HepG2 (cell line): ENCODE measurements around the gene FKBP8. TPM values are rescaled to one million over a fixed set of nuclear protein-coding genes. Genes with fewer than 3 reads are reported as not detected.

Experiments used
- ATF3 ChIP-seq: sonication (generic); formaldehyde crosslinking; IDR thresholded peaks from 2 replicates; pipeline ENCODE4 v1.4.0; 2020; ENCODE audit warnings: missing genetic modification reagents
- CEBPB ChIP-seq: IDR thresholded peaks from 2 replicates; pipeline ENCODE4 v1.6.1; 2011; ENCODE audit warnings: low read depth, low read length, improper control_type of control experiment, borderline replicate concordance
- CREB1 ChIP-seq, 2 experiments: fragments of 450-650 bp in 1 of 2; IDR thresholded peaks; 2 replicates each; pipeline ENCODE4 v1.6.1; 2016 to 2017; ENCODE audit warnings: control low read depth in 1 of 2, mild to moderate bottlenecking in 1 of 2, missing compliant biosample characterization in 1 of 2, missing genetic modification characterization in 1 of 2
- FOSL1 ChIP-seq: sonication (generic); formaldehyde crosslinking; IDR thresholded peaks from 2 replicates; pipeline ENCODE4 v1.9.0; 2021; ENCODE audit warnings: missing genetic modification reagents, borderline replicate concordance
- GPBP1L1 ChIP-seq: sonication (generic); formaldehyde crosslinking; IDR thresholded peaks from 2 replicates; pipeline ENCODE4 v1.5.0; 2020; ENCODE audit warnings: mild to moderate bottlenecking, missing genetic modification reagents
- HOXA7 ChIP-seq: sonication (generic); formaldehyde crosslinking; IDR thresholded peaks from 2 replicates; pipeline ENCODE4 v1.8.1; 2022; ENCODE audit warnings: mild to moderate bottlenecking, missing genetic modification reagents, moderate library complexity
- KDM5A ChIP-seq: fragments of 200-600 bp; sonication (generic); IDR thresholded peaks from 2 replicates; pipeline ENCODE4 v1.7.0; 2018; ENCODE audit warnings: antibody characterized with exemption, mild to moderate bottlenecking, low read length, borderline replicate concordance
- MLLT10 ChIP-seq: sonication (generic); formaldehyde crosslinking; IDR thresholded peaks from 2 replicates; pipeline ENCODE4 v1.4.0; 2020; ENCODE audit warnings: missing genetic modification reagents
- MXD4 ChIP-seq: IDR thresholded peaks from 2 replicates; pipeline ENCODE4 v1.6.1; 2016; ENCODE audit warnings: mild to moderate bottlenecking, missing biosample characterization, missing genetic modification reagents
- SALL2 ChIP-seq: sonication (generic); formaldehyde crosslinking; IDR thresholded peaks from 2 replicates; pipeline ENCODE4 v1.8.1; 2023; ENCODE audit warnings: mild to moderate bottlenecking, missing genetic modification reagents, inconsistent platforms
- THAP11 ChIP-seq: IDR thresholded peaks from 2 replicates; pipeline ENCODE4 v1.6.1; 2016; ENCODE audit warnings: missing biosample characterization, missing genetic modification reagents
- ZNF10 ChIP-seq: sonication (generic); formaldehyde crosslinking; IDR thresholded peaks from 2 replicates; pipeline ENCODE4 v1.4.0; 2020; ENCODE audit warnings: mild to moderate bottlenecking, low read depth, missing genetic modification reagents, borderline replicate concordance
- ZNF282 ChIP-seq: fragments of 450-650 bp; IDR thresholded peaks from 2 replicates; pipeline ENCODE4 v1.6.1; 2018; ENCODE audit not compliant: partially characterized antibody
- ZNF629 ChIP-seq: sonication (generic); formaldehyde crosslinking; conservative IDR thresholded peaks from 2 replicates; pipeline ENCODE4 v1.5.0; 2020; ENCODE audit warnings: missing genetic modification reagents
- ZNF7 ChIP-seq: IDR thresholded peaks from 2 replicates; pipeline ENCODE4 v1.6.1; 2016; ENCODE audit warnings: missing biosample characterization, missing genetic modification reagents
- ZNF746 ChIP-seq: sonication (generic); formaldehyde crosslinking; IDR thresholded peaks from 2 replicates; pipeline ENCODE4 v1.8.0; 2022; ENCODE audit warnings: mild to moderate bottlenecking, missing genetic modification reagents
- polyA plus RNA-seq, 8 experiments: library from polyadenylated mRNA; depleted of rRNA in 3 of 8; stranded (reverse) in 7 of 8; unstranded in 1 of 8; fragments of >200 nt; fragmentation: Illumina TruSeq in 4 of 8; extraction: Trizol in 4 of 8; gene quantifications; 2 replicates each; pipeline versions ENCODE4 v1.2.1 to v1.2.3, GENCODE V29; 2011 to 2016; ENCODE audit warnings: low read depth in 4 of 8, missing spikeins in 1 of 8, mixed read lengths in 1 of 8; ENCODE audit not compliant: insufficient read depth in 1 of 8
- total RNA-seq, 5 experiments: library from RNA; depleted of rRNA; stranded (reverse); fragments of >200 nt; fragmentation: Illumina TruSeq; extraction: Trizol; gene quantifications; 2 replicates each; pipeline ENCODE4 v1.2.3, GENCODE V29; 2016; ENCODE audit warnings: low read depth in 1 of 5
- TF ChIP-seq, protein P1 (sequence below): sonication (generic); formaldehyde crosslinking; IDR thresholded peaks from 2 replicates; pipeline ENCODE4 v1.9.0; 2021; ENCODE audit warnings: missing genetic modification reagents, borderline replicate concordance
- TF ChIP-seq, protein P2 (sequence below), 2 experiments: sonication (generic) in 1 of 2; formaldehyde crosslinking in 1 of 2; IDR thresholded peaks; 2 replicates each; pipeline versions ENCODE4 v1.4.0 to v1.6.1; 2018 to 2020; ENCODE audit warnings: missing genetic modification reagents in 2 of 2, borderline replicate concordance in 1 of 2, low read depth in 1 of 2, mild to moderate bottlenecking in 1 of 2, missing biosample characterization in 1 of 2
- TF ChIP-seq, protein P3 (sequence below): sonication (generic); formaldehyde crosslinking; IDR thresholded peaks from 2 replicates; pipeline ENCODE4 v1.4.0; 2020; ENCODE audit warnings: mild to moderate bottlenecking, missing genetic modification reagents

FKBP8 gene
- total and polyA plus RNA-seq, 2 of the 13 experiments (the other 11 are each of a cell fraction or from before 2014, with no cell fraction given), result 81.7 to 93.9 TPM

DNA sequence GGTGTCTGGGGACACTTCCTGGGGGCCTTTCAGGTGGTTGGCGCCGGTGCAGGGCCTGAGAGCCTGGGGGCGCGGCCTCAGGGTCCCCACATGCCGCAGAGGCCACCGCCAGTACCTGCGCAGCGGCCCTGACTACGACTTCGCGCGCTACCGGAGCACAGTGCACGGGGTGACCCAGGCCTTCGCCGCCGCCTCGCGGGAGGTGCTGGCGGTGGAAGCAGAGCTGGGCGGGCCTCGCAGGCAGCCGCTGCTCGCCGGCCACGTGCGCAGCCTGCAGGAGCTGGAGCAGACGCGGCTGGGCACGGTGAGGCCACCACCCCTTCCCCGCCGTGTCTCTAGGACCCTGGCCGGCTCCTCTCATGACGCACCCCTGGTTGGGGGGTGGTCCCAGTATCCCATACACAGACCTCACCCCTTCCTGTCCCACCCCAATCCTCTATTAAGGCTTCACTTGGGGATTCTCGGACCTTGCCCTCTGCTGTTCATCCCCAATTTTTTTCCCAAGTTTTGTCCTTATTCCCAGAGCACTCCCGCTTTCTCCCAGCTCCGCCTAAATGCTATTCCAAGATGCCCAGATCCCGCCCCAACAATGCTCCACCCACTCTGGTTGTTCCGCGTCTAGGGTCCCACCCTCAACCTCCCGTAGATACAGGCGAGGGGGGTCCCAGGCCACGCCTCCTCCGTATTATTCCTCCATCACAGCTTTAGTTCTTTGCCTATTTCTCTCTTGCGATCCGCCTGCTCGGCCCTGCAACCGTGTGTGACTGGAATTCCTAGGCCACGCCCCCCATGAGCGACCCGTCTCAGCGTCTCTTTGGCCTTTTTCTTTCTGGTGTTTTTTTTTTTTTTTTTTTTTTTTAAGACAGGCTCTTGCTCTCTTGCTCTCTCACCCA is 46.3 kb upstream of the FKBP8 start (continued):
- TF ChIP-seq, protein P1, sequence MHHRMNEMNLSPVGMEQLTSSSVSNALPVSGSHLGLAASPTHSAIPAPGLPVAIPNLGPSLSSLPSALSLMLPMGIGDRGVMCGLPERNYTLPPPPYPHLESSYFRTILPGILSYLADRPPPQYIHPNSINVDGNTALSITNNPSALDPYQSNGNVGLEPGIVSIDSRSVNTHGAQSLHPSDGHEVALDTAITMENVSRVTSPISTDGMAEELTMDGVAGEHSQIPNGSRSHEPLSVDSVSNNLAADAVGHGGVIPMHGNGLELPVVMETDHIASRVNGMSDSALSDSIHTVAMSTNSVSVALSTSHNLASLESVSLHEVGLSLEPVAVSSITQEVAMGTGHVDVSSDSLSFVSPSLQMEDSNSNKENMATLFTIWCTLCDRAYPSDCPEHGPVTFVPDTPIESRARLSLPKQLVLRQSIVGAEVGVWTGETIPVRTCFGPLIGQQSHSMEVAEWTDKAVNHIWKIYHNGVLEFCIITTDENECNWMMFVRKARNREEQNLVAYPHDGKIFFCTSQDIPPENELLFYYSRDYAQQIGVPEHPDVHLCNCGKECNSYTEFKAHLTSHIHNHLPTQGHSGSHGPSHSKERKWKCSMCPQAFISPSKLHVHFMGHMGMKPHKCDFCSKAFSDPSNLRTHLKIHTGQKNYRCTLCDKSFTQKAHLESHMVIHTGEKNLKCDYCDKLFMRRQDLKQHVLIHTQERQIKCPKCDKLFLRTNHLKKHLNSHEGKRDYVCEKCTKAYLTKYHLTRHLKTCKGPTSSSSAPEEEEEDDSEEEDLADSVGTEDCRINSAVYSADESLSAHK (CRISPR knock-in tag), result no peak
- TF ChIP-seq ATF3 (CRISPR knock-in tag) (0 out of 2 replicates have a peak, but pooled peaks have one; percentile 17), CEBPB (no peak), CREB1 (IDR thresholded peaks at IDR 0.05) (no peak), CREB1 (CRISPR knock-in tag; IDR thresholded peaks at IDR 0.05) (no peak), ZNF7 (no peak), HOXA7 (CRISPR knock-in tag) (0 out of 2 replicates have a peak, but pooled peaks have one; percentile 77), ZNF746 (peak; percentile 52; the same call in 1 of the 2 replicates), MXD4 (CRISPR knock-in tag) (peak; percentile 94), THAP11 (CRISPR knock-in tag) (no peak; the same call in none of the 2 replicates), GPBP1L1 (CRISPR knock-in tag) (no peak), ZNF10 (CRISPR knock-in tag) (no peak), MLLT10 (no peak), FOSL1 (CRISPR knock-in tag) (peak; percentile 42; the same call in 1 of the 2 replicates), KDM5A (no peak), SALL2 (CRISPR knock-in tag) (peak; percentile 88; the same call in 1 of the 2 replicates), ZNF629 (peak; percentile 57), ZNF282 (no peak)
- TF ChIP-seq, protein P2, sequence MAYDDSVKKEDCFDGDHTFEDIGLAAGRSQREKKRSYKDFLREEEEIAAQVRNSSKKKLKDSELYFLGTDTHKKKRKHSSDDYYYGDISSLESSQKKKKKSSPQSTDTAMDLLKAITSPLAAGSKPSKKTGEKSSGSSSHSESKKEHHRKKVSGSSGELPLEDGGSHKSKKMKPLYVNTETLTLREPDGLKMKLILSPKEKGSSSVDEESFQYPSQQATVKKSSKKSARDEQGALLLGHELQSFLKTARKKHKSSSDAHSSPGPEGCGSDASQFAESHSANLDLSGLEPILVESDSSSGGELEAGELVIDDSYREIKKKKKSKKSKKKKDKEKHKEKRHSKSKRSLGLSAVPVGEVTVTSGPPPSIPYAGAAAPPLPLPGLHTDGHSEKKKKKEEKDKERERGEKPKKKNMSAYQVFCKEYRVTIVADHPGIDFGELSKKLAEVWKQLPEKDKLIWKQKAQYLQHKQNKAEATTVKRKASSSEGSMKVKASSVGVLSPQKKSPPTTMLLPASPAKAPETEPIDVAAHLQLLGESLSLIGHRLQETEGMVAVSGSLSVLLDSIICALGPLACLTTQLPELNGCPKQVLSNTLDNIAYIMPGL (CRISPR knock-in tag; IDR thresholded peaks at IDR 0.05; ENCODE audit: borderline replicate concordance in 1 of 2, low read depth in 1 of 2), result peak in 1 of 2 experiments; percentile 8; a peak in 1 of 4 replicates
- TF ChIP-seq, protein P3, sequence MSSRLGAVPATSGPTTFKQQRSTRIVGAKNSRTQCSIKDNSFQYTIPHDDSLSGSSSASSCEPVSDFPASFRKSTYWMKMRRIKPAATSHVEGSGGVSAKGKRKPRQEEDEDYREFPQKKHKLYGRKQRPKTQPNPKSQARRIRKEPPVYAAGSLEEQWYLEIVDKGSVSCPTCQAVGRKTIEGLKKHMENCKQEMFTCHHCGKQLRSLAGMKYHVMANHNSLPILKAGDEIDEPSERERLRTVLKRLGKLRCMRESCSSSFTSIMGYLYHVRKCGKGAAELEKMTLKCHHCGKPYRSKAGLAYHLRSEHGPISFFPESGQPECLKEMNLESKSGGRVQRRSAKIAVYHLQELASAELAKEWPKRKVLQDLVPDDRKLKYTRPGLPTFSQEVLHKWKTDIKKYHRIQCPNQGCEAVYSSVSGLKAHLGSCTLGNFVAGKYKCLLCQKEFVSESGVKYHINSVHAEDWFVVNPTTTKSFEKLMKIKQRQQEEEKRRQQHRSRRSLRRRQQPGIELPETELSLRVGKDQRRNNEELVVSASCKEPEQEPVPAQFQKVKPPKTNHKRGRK (CRISPR knock-in tag), result no peak; the same call in 1 of the 2 replicates
